Left ventricle myocardium superior (tissue), 1 donor: ENCODE measurements around the gene RUSF1. TPM values are rescaled to one million over a fixed set of nuclear protein-coding genes. Genes with fewer than 3 reads are reported as not detected.
"Not testable (repeated sequence)": the region's sequence is repeated elsewhere in the genome, so short reads cannot be mapped to it uniquely, and the experiment has no call there.

Source experiments
- ATAC-seq: fragments of 200-7000 bp; cut with Tn5 transposase; one replicate; pipeline ENCODE4 v1.9.1; 2020; ENCODE audit warnings: mild to moderate bottlenecking, moderate library complexity
- DNase-seq: peaks from one replicate; pipeline ENCODE4 v3.0.0-alpha.2; 2020
- intact Hi-C: fragments of 100-400 bp; cut with micrococcal nuclease; formaldehyde crosslinking; loops from one replicate; pipeline ENCODE4 v1.11.0; 2022
- total RNA-seq: library from RNA; stranded (reverse); fragmentation: NEBNext Ultra II Directional; extraction: Animal tissue kit (Norgen Biotek cat#: 25700); gene quantifications from one replicate; pipeline ENCODE4 v1.2.1, GENCODE V29; 2021
- donor health status: DM: no; HTN: yes; CAD: no; lungs with severe emphysema.

The RUSF1 gene
- total RNA-seq, 1 donor from 2014 or later: 18.9 TPM

- peak; percentile 41 for DNase-seq
- intact Hi-C loops: no loop called here
- ATAC-seq: peak; percentile 36
Measured at GRCh38 chr16:31488468-31489297, 19.5 kb downstream of the RUSF1 start.

DNA sequence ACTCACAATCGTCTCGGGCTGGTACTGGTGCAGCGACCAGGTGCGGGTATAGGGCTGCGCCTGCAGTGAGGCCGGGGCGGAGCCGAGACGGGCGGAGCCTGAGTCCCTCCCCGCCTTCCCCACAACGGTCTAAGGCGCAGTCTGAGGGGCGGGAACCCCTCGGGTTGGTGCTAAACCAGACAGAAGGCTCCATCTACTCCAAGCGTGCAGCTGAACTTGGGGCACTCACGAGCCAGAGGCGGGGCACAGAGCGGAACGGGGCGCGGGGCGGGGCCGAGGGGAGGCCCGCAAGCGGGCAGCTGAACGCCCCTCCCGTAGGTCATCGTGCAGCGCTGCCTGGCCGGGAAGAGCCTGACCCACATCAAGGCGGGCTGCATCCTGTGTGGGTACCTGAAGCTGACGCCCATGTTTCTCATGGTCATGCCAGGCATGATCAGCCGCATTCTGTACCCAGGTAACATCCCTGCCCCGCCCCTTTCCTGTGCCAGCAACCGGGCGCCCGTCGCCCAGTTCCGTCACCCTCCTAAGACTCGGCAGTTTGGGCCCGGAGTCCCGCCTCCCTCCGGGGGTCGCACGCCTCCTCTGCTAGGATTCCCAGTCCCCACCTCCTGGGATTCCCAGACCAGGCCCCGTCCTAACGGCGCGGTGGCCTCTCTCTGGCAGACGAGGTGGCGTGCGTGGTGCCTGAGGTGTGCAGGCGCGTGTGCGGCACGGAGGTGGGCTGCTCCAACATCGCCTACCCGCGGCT, 20.3 kb downstream of the RUSF1 start:
- peak; percentile 60 for DNase-seq
- intact Hi-C loops: no loop called here
- ATAC-seq: peak; percentile 74

GRCh38 chr16:31487071-31487719, 21.0 kb downstream of the RUSF1 start:
- ATAC-seq: no peak
- intact Hi-C loops: no loop called here
- DNase-seq: peak; percentile 36

DNA sequence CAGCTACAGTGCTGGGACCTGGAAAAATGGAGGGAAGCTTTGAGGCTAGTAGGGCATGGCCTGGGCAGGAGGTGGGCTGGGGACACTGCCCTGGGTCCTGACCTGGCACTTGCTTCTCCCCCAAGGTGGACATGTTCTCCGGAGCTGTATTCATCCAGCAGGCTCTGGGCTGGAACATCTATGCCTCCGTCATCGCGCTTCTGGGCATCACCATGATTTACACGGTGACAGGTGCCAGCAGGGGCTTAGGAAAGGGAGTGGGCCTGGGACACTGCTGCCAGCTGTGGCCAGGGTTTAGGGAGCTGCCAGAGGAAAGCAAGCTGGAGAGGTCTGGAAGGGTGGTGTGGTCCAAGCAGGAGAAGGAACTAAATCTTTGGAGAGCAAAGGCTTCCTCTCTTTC, 22.1 kb downstream of the RUSF1 start:
- ATAC-seq (no peak), DNase-seq (no peak)
- intact Hi-C loops: no loop called here

- no peak for DNase-seq
- no peak for ATAC-seq
- intact Hi-C loops: no loop called here
Measured at GRCh38 chr16:31485571-31485970, 22.6 kb downstream of the RUSF1 start.

GRCh38 chr16:31484491-31485171, 23.6 kb downstream of the RUSF1 start:
- no peak for DNase-seq
- no peak for ATAC-seq
- intact Hi-C loops: no loop called here

DNA sequence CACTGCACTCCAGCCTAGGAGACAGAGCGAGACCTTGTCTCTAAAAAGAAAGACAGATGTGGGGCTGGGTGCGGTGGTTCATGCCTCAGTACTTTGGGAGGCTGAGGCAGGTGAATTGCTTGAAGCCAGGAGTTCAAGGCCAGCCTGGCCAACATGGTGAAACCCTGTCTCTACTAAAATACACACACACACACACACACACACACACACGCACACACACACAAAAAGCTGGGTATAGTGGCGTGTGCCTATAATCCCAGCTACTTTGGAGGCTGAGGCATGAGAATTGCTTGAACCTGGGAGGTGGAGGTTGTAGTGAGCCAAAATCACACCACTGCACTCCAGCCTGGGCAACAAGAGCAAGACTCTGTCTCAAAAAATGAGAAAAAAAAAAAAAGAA, 24.1 kb downstream of the RUSF1 start:
- ATAC-seq, intact Hi-C loops, DNase-seq: not testable (repeated sequence)

- intact Hi-C loops: no loop called here
- ATAC-seq: no peak
- DNase-seq: no peak
Measured at GRCh38 chr16:31483081-31483480, 25.1 kb downstream of the RUSF1 start, which contains the start of gene SLC5A2. Gene SLC5A2 (plus strand): TSS chr16:31483123. CDS start chr16:31483137, 14 bp downstream.

DNA sequence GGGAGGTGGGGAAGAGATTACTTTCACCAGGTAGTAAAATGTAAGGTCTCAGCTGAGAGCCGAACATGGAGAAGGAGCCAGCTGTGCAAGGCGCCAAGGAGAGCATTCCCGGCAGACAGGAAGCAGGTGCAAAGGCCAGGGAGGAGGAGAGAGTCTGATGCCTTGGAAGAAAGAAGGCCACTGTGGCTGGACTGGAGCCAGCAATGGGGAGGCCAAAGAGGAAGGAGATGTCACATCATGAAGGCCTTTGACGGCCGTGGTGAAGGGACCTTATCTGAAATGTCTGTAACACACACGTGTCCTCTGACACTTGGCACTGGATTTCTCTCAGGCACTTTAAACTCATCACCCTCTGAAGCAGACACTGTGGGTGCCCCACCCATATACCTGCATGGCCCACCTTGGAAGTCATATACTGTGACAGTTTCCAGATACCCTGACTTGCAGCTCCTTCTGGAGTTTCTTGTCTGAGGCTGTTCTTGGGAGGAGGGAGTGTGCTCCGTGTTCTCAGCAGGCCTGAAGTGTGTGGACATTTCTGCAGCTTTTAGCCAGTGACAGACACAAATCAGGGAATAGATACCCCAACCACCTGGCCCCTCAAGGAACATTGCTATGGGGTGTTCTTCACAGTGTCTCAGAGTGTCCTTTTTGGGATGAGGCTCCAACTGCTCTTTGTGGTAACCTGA, 27.2 kb downstream of the RUSF1 start:
- ATAC-seq: no peak
- intact Hi-C loops: no loop called here

GRCh38 chr16:31479751-31480150, 28.4 kb downstream of the RUSF1 start:
- peak; percentile 18 for DNase-seq
- intact Hi-C loops: no loop called here
- ATAC-seq: no peak

More for the DNA sequence above, 27.2 kb downstream of the RUSF1 start:
- DNase-seq: peak; percentile 62

DNA sequence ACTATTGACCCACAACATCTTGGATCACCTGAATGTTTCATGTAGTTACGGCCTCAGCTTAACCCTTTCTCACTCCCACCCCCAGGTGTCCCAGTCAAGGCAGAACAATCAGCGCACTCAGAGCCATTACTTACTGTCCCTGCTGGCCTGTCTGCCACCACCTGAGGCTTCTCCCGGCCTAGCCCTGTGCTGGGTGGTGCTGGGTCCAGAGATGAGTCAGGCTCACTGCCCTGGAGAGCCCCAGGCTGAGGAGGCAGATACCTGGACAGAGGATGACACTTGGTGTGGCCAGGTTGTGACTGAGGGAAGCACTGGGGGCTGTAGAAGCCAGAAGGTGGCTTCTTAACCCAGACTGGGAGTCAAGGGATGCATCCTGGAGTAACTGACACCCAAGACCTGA, 29.2 kb downstream of the RUSF1 start:
- DNase-seq (no peak), ATAC-seq (no peak)
- intact Hi-C loops: no loop called here

- no peak for ATAC-seq
- intact Hi-C loops: no loop called here
- DNase-seq: no peak
Measured at GRCh38 chr16:31477220-31478216, 30.7 kb downstream of the RUSF1 start.

- DNase-seq (peak; percentile 81), ATAC-seq (peak; percentile 19)
- intact Hi-C loops: no loop called here
Measured at GRCh38 chr16:31476303-31477219, 31.6 kb downstream of the RUSF1 start.

DNA sequence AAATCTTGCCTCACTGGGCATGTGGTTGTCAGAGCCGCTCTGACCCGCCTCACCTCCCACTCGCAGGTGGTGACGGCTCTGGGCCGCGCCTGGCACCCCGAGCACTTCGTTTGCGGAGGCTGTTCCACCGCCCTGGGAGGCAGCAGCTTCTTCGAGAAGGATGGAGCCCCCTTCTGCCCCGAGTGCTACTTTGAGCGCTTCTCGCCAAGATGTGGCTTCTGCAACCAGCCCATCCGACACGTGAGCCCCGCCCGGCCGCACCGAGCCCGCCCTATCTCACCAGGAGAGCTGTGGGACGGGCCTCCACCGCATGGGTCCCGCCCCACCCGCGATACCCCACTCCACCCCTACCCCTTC, 32.3 kb downstream of the RUSF1 start:
- ATAC-seq (no peak), DNase-seq (no peak)
- intact Hi-C loops: no loop called here

GRCh38 chr16:31474773-31475738, 33.1 kb downstream of the RUSF1 start:
- no peak for ATAC-seq
- intact Hi-C loops: no loop called here
- no peak for DNase-seq
